ENCODE measurements around the gene ZNF219. TPM values are rescaled to one million over a fixed set of nuclear protein-coding genes. Genes with fewer than 3 reads are reported as not detected.
"Not testable (repeated sequence)": the region's sequence is repeated elsewhere in the genome, so short reads cannot be mapped to it uniquely, and the experiment has no call there.

The ZNF219 gene
- total RNA-seq, 2 experiments from 2014 or later: 5.0 to 6.2 TPM

- no peak within 1 kb of the TSS for H3K27ac Mint-ChIP-seq
- no peak for DNase-seq
- H3K4me3 Mint-ChIP-seq: no peak within 1 kb of the TSS
- no peaks in the 10 kb centered on the region for H3K36me3 Mint-ChIP-seq (ENCODE audit: low read depth)
- no peaks in the 10 kb centered on the region for H3K9me3 Mint-ChIP-seq
- peaks cover 17% of the 10 kb centered on the region for H3K27me3 Mint-ChIP-seq
- CTCF ChIA-PET: interaction anchor here (2.5 to 3.2 kb wide), 3 partner anchors 27 to 63 kb away, joined by 5 to 30 read pairs (median 13); no protein-coding TSS in a partner anchor
- H3K4me1 Mint-ChIP-seq: peaks cover 5% of the 10 kb centered on the region
- POLR2A ChIA-PET: no interaction called here
These were observed 56.6 kb downstream of the ZNF219 start, which contains the start of gene RNASE7 for GRCh38 chr14:21041676-21042433. Gene RNASE7 (plus strand): TSS chr14:21042362. CDS start chr14:21042993, 631 bp downstream.

- POLR2A ChIA-PET; H3K4me1 Mint-ChIP-seq; H3K4me3 Mint-ChIP-seq; H3K36me3 Mint-ChIP-seq (ENCODE audit: low read depth); H3K27ac Mint-ChIP-seq; DNase-seq; H3K9me3 Mint-ChIP-seq: not testable (repeated sequence)
- peaks cover 17% of the 10 kb centered on the region for H3K27me3 Mint-ChIP-seq
- CTCF ChIA-PET: interaction anchor here (1.2 to 3.2 kb wide), 3 partner anchors 26 to 42 kb away, joined by 3 to 30 read pairs (median 3); partner anchors contain the start of gene SLC39A2
These were observed 57.5 kb downstream of the ZNF219 start for GRCh38 chr14:21040941-21041340.

GRCh38 chr14:21040370-21040925 lies 58.0 kb downstream of the ZNF219 start:
- Mint-ChIP-seq H3K9me3 (no peaks in the 10 kb centered on the region), H3K27me3 (peaks cover 16% of the 10 kb centered on the region), H3K4me3 (no peak overlapping the region), H3K27ac (no peak overlapping the region), H3K36me3 (ENCODE audit: low read depth) (no peaks in the 10 kb centered on the region), H3K4me1 (peaks cover 5% of the 10 kb centered on the region)
- ChIA-PET POLR2A (no interaction called here), CTCF (interaction anchor here (1.2 to 3.2 kb wide), 4 partner anchors 23 to 42 kb away, joined by 3 to 30 read pairs (median 3); partner anchors contain the start of gene SLC39A2)
- no peak for DNase-seq

Other genes with a start within 250 kb of the ZNF219 start
- not detected for gene RNASE3, start 207.3 kb downstream of the ZNF219 start, total RNA-seq
- gene RNASE2, start 143.2 kb downstream of the ZNF219 start, total RNA-seq: not detected
- 10 to 100 TPM; 97.4 to 99.6 TPM for gene METTL17, start 108.7 kb downstream of the ZNF219 start, total RNA-seq
- under 1 TPM; 0.25 to 0.37 TPM for gene SLC39A2, start 99.4 kb downstream of the ZNF219 start, total RNA-seq
- 10 to 100 TPM; 10.4 to 11.0 TPM for gene NDRG2, start 73.6 kb downstream of the ZNF219 start, total RNA-seq
- gene TPPP2, start 68.4 kb downstream of the ZNF219 start, total RNA-seq: not detected
- not detected for gene RNASE13, start 63.8 kb downstream of the ZNF219 start, total RNA-seq
- gene RNASE7, start 56.3 kb downstream of the ZNF219 start, total RNA-seq: not detected
- not detected for gene RNASE8, start 40.8 kb downstream of the ZNF219 start, total RNA-seq
- under 1 TPM in 1 of 2 experiments, not detected in 1; 0.22 TPM for gene ARHGEF40, start 28.4 kb downstream of the ZNF219 start, total RNA-seq
- not detected for gene TMEM253, start 2.4 kb upstream of the ZNF219 start, total RNA-seq
- gene OR5AU1, start 57.4 kb upstream of the ZNF219 start, total RNA-seq: not detected
- gene HNRNPC, start 170.8 kb upstream of the ZNF219 start, total RNA-seq: 100 to 1,000 TPM; 684 to 863 TPM
- gene RPGRIP1, start 181.4 kb upstream of the ZNF219 start, total RNA-seq: not detected